ENCODE data around the gene TTC16. TPM values are rescaled to one million over a fixed set of nuclear protein-coding genes. Genes with fewer than 3 reads are reported as not detected.
A peak's percentile ranks its signal among the peaks of the same experiment; 100 is the strongest.

TTC16 gene
- total and polyA plus RNA-seq, 8 donors, result 0.08 to 0.12 TPM; not detected in 6

- Histone ChIP-seq H3K27ac (no peak overlapping the region), H3K36me3 (no peaks in the 10 kb centered on the region), H3K4me3 (no peak overlapping the region), H3K27me3 (peaks cover 0 to 5% (median 0%) of the 10 kb centered on the region in 3 donors), H3K9me3 (no peaks in the 10 kb centered on the region), H3K4me1 (peaks cover 0 to 25% (median 13%) of the 10 kb centered on the region in 4 donors)
- intact Hi-C loops (cut with DNase I; ENCODE audit: low total_unique reads), result no loop called here
- DNase-seq, result no peak
- WGBS, 5 donors, result 64 to 74% (median 73%) methylated on average over 8 to 9 of the region's 9 CpGs
- no peak for TF ChIP-seq EP300 (IDR thresholded peaks at IDR 0.05)
- no peak for TF ChIP-seq POLR2AphosphoS5 (IDR thresholded peaks at IDR 0.05)
- TF ChIP-seq CTCF (IDR thresholded peaks at IDR 0.05), result no peak
- TF ChIP-seq POLR2A (IDR thresholded peaks at IDR 0.05), result no peak
Observed at GRCh38 chr9:127703289-127703946, 12.5 kb upstream of the TTC16 start.

- no peak overlapping the region for H3K27ac ChIP-seq
- intact Hi-C loops (cut with DNase I; ENCODE audit: low total_unique reads), result no loop called here
- 80 to 95% (median 82%) methylated on average over 7 to 12 of the region's 12 CpGs for WGBS, 5 donors
- no peak overlapping the region for H3K4me3 ChIP-seq
- H3K27me3 ChIP-seq, result peaks cover 0 to 5% (median 0%) of the 10 kb centered on the region in 3 donors
- DNase-seq, result no peak
- TF ChIP-seq POLR2A (IDR thresholded peaks at IDR 0.05) (no peak), CTCF (IDR thresholded peaks at IDR 0.05) (no peak), POLR2AphosphoS5 (IDR thresholded peaks at IDR 0.05) (no peak), EP300 (IDR thresholded peaks at IDR 0.05) (no peak)
- no peaks in the 10 kb centered on the region for H3K9me3 ChIP-seq
- peaks cover 0 to 6% (median 0%) of the 10 kb centered on the region in 4 donors for H3K4me1 ChIP-seq
- H3K36me3 ChIP-seq, result no peaks in the 10 kb centered on the region
Observed at GRCh38 chr9:127705577-127706379, 10.1 kb upstream of the TTC16 start.

- peaks cover 0 to 4% (median 0%) of the 10 kb centered on the region in 4 donors for H3K4me1 ChIP-seq
- no peak for TF ChIP-seq EP300 (IDR thresholded peaks at IDR 0.05)
- TF ChIP-seq CTCF (IDR thresholded peaks at IDR 0.05), result no peak
- no peak for TF ChIP-seq POLR2AphosphoS5 (IDR thresholded peaks at IDR 0.05)
- no peak for TF ChIP-seq POLR2A (IDR thresholded peaks at IDR 0.05)
- H3K9me3 ChIP-seq, result no peaks in the 10 kb centered on the region
- 58 to 67% (median 60%) methylated on average over 10 to 11 of the region's 11 CpGs for WGBS, 5 donors
- intact Hi-C loops (cut with DNase I; ENCODE audit: low total_unique reads), result no loop called here
- no peak within 1 kb of the TSS for H3K27ac ChIP-seq
- DNase-seq, result peak; percentile 28 to 71
- H3K36me3 ChIP-seq, result no peaks in the 10 kb centered on the region
- peaks cover 0 to 5% (median 0%) of the 10 kb centered on the region in 3 donors for H3K27me3 ChIP-seq
- H3K4me3 ChIP-seq, result no peak within 1 kb of the TSS
Observed at GRCh38 chr9:127706836-127707241, 9.0 kb upstream of the TTC16 start, which contains the start of gene CFAP157. Gene CFAP157, plus strand, starts transcription at chr9:127706988. Its CDS starts 44 bp downstream, at chr9:127707032.

- TF ChIP-seq CTCF (IDR thresholded peaks at IDR 0.05), result no peak
- TF ChIP-seq EP300 (IDR thresholded peaks at IDR 0.05), result no peak
- TF ChIP-seq POLR2AphosphoS5 (IDR thresholded peaks at IDR 0.05), result no peak
- no peak for TF ChIP-seq POLR2A (IDR thresholded peaks at IDR 0.05)
- Histone ChIP-seq H3K9me3 (no peaks in the 10 kb centered on the region), H3K4me1 (peaks cover 0 to 4% (median 0%) of the 10 kb centered on the region in 4 donors), H3K27ac (no peak overlapping the region), H3K27me3 (peaks cover 0 to 5% (median 0%) of the 10 kb centered on the region in 3 donors), H3K4me3 (no peak overlapping the region), H3K36me3 (no peaks in the 10 kb centered on the region)
- WGBS, 5 donors, result 38 to 43% (median 39%) methylated on average over 5 of the region's 5 CpGs
- no peak for DNase-seq
- intact Hi-C loops (cut with DNase I; ENCODE audit: low total_unique reads), result no loop called here
Observed at GRCh38 chr9:127707766-127708165, 8.1 kb upstream of the TTC16 start.
